HepG2 (cell line): ENCODE measurements around the gene GNG4. TPM values are rescaled to one million over a fixed set of nuclear protein-coding genes. Genes with fewer than 3 reads are reported as not detected.

ENCODE experiments used
- ATAC-seq: fragments of 200-7000 bp; cut with Tn5 transposase; 3 replicates; pipeline ENCODE4 v1.9.1; 2020; ENCODE audit warnings: mild to moderate bottlenecking, moderate library complexity
- BruUV-seq: library from RNA; stranded (reverse); fragments of 400-500 nt; replicated peaks from 2 replicates; lab custom pipeline; 2021; lab: Mats Ljungman, UMichigan
- CTCF ChIA-PET: fragments of 300-600 bp; formaldehyde crosslinking; extraction: SDS; loops from one replicate; lab custom pipeline; 2021; ENCODE audit warnings: low total read pairs, inconsistent platforms, low intra/inter-chr PET ratio; lab: Yijun Ruan, JAX
- POLR2A ChIA-PET: fragments of 350-600 bp; sonication (Branson Sonifier 250); formaldehyde crosslinking; loops from one replicate; lab custom pipeline; 2020; ENCODE audit warnings: antibody characterized with exemption, inconsistent platforms; lab: Yijun Ruan, JAX
- DNase-seq: peaks from one replicate; pipeline ENCODE4 v3.0.0-alpha.2; 2015; ENCODE audit warnings: low spot score
- FAIRE-seq: peaks from 3 replicates; lab custom pipeline; 2011; peaks lifted over from hg19 to GRCh38; lab: Jason Lieb, UNC
- H2AFZ ChIP-seq: one replicate; pipeline ENCODE4 v1.6.1; 2011; ENCODE audit warnings: low read length, inconsistent platforms
- H3K27ac ChIP-seq: fragments of 300-600 bp; 3 replicates; pipeline ENCODE4 v1.8.0; 2011; ENCODE audit warnings: mixed run types, mild to moderate bottlenecking, mixed read lengths, low read length, inconsistent platforms; ENCODE audit not compliant: insufficient read depth; ENCODE audit errors: extremely low read length
- H3K27me3 ChIP-seq, 2 experiments: fragments of 200-600 bp in 1 of 2; 2 replicates in 1 of 2; 3 replicates in 1 of 2; pipeline versions ENCODE4 v1.6.0 to v1.8.0; 2011; ENCODE audit warnings: low read length in 2 of 2, mild to moderate bottlenecking in 2 of 2, moderate library complexity in 2 of 2, inconsistent platforms in 1 of 2; ENCODE audit not compliant: insufficient read depth in 2 of 2, control insufficient read depth in 1 of 2
- H3K36me3 ChIP-seq, 2 experiments: fragments of 200-600 bp in 1 of 2; replicated peaks in 1 of 2; 2 replicates in 1 of 2; 3 replicates in 1 of 2; pipeline versions ENCODE4 v1.5.1 to v1.8.0; 2011; ENCODE audit warnings: low read length in 2 of 2, inconsistent platforms in 1 of 2; ENCODE audit not compliant: insufficient read depth in 2 of 2, control insufficient read depth in 1 of 2
- H3K4me1 ChIP-seq: 2 replicates; pipeline ENCODE4 v1.5.1; 2012; ENCODE audit warnings: low read length, inconsistent platforms; ENCODE audit not compliant: insufficient read depth
- H3K4me2 ChIP-seq: 2 replicates; pipeline ENCODE4 v1.6.0; 2011; ENCODE audit warnings: low read depth, low read length, inconsistent platforms
- H3K4me3 ChIP-seq, 3 experiments: fragments of 200-600 bp in 1 of 3; sonication (generic), shearing (Covaris generic) in 1 of 3; replicated peaks in 1 of 3; 2 replicates each; pipeline ENCODE4 v1.5.1; 2011 to 2016; ENCODE audit warnings: low read length in 3 of 3, inconsistent platforms in 2 of 3, low read depth in 2 of 3, mild to moderate bottlenecking in 2 of 3, control low read depth in 1 of 3, mixed read lengths in 1 of 3; ENCODE audit not compliant: insufficient read depth in 1 of 3
- H3K79me2 ChIP-seq: one replicate; pipeline ENCODE4 v1.6.1; 2011; ENCODE audit warnings: low read length, inconsistent platforms; ENCODE audit not compliant: insufficient read depth
- H3K9ac ChIP-seq: 2 replicates; pipeline ENCODE4 v1.6.0; 2011; ENCODE audit warnings: mild to moderate bottlenecking, low read depth, low read length, inconsistent platforms; ENCODE audit not compliant: insufficient read depth
- H3K9me3 ChIP-seq: 2 replicates; pipeline ENCODE4 v1.5.1; 2012; ENCODE audit warnings: mild to moderate bottlenecking, low read length
- H4K20me1 ChIP-seq: 2 replicates; pipeline ENCODE4 v1.6.0; 2011; ENCODE audit warnings: inconsistent platforms, mild to moderate bottlenecking, low read length, moderate library complexity; ENCODE audit not compliant: insufficient read depth
- KDM6A ChIP-seq: IDR thresholded peaks from 2 replicates; pipeline ENCODE4 v1.6.1; 2016; ENCODE audit warnings: low read depth
- KLF11 ChIP-seq: IDR thresholded peaks from 2 replicates; pipeline ENCODE4 v1.6.1; 2016; ENCODE audit warnings: missing compliant biosample characterization
- MTF1 ChIP-seq: sonication (generic); formaldehyde crosslinking; IDR thresholded peaks from 2 replicates; pipeline ENCODE4 v1.5.0; 2020; ENCODE audit warnings: missing genetic modification reagents
- NFATC3 ChIP-seq: sonication (generic); formaldehyde crosslinking; IDR thresholded peaks from 2 replicates; pipeline ENCODE4 v1.5.1; 2020; ENCODE audit warnings: mild to moderate bottlenecking, missing genetic modification reagents
- SMARCC2 ChIP-seq: fragments of 450-650 bp; IDR thresholded peaks from 2 replicates; pipeline ENCODE4 v1.6.1; 2017; ENCODE audit warnings: antibody characterized with exemption, mild to moderate bottlenecking
- ZBTB21 ChIP-seq: sonication (generic); formaldehyde crosslinking; IDR thresholded peaks from 2 replicates; pipeline ENCODE4 v1.4.0; 2020; ENCODE audit warnings: missing genetic modification reagents
- ZFP36 ChIP-seq: fragments of 150-350 bp; IDR thresholded peaks from 2 replicates; pipeline ENCODE4 v1.6.1; 2018; ENCODE audit warnings: borderline replicate concordance, low read length, low read depth; ENCODE audit not compliant: partially characterized antibody
- ZFP41 ChIP-seq: sonication (generic); formaldehyde crosslinking; IDR thresholded peaks from 2 replicates; pipeline ENCODE4 v1.4.0; 2020; ENCODE audit warnings: mild to moderate bottlenecking, missing genetic modification reagents, borderline replicate concordance
- ZFYVE20 ChIP-seq: sonication (generic); formaldehyde crosslinking; IDR thresholded peaks from 2 replicates; pipeline ENCODE4 v1.8.0; 2023; ENCODE audit warnings: low read depth, mild to moderate bottlenecking, moderate library complexity, missing genetic modification reagents, borderline replicate concordance
- ZNF33B ChIP-seq: sonication (generic); formaldehyde crosslinking; IDR thresholded peaks from 2 replicates; pipeline ENCODE4 v1.5.1; 2020; ENCODE audit warnings: mild to moderate bottlenecking, missing genetic modification reagents
- ZNF570 ChIP-seq: sonication (generic); formaldehyde crosslinking; IDR thresholded peaks from 2 replicates; pipeline ENCODE4 v1.4.0; 2020; ENCODE audit warnings: mild to moderate bottlenecking, missing genetic modification reagents, borderline replicate concordance
- ZNF83 ChIP-seq: sonication (generic); formaldehyde crosslinking; IDR thresholded peaks from 2 replicates; pipeline ENCODE4 v1.4.0; 2020; ENCODE audit warnings: missing genetic modification reagents, mild to moderate bottlenecking, borderline replicate concordance
- ZSCAN12 ChIP-seq: sonication (generic); formaldehyde crosslinking; IDR thresholded peaks from 2 replicates; pipeline ENCODE4 v1.9.0; 2021; ENCODE audit warnings: mild to moderate bottlenecking, missing genetic modification reagents
- WGBS: methylation state at CpG from one replicate; pipeline ENCODE4 v1.1.6; 2017; ENCODE audit warnings: low lambda C conversion rate; 5-methylcytosine and 5-hydroxymethylcytosine counted together
- in situ Hi-C: cut with HindIII; loops from 2 replicates; pipeline ENCODE4 v1.10.0; 2017; ENCODE audit warnings: low pct_unique_long_range_greater_than_20kb; ENCODE audit not compliant: extremely low pct_ligation_motif_present
- intact Hi-C: fragments of 100-400 bp; cut with micrococcal nuclease; formaldehyde crosslinking; loops from one replicate; pipeline ENCODE4 v1.10.0; 2022; ENCODE audit not compliant: unreplicated experiment
- polyA plus RNA-seq, 8 experiments: library from polyadenylated mRNA; depleted of rRNA in 3 of 8; stranded (reverse) in 7 of 8; unstranded in 1 of 8; fragments of >200 nt; fragmentation: Illumina TruSeq in 4 of 8; extraction: Trizol in 4 of 8; gene quantifications; 2 replicates each; pipeline versions ENCODE4 v1.2.1 to v1.2.3, GENCODE V29; 2011 to 2016; ENCODE audit warnings: low read depth in 4 of 8, missing spikeins in 1 of 8, mixed read lengths in 1 of 8; ENCODE audit not compliant: insufficient read depth in 1 of 8
- total RNA-seq, 5 experiments: library from RNA; depleted of rRNA; stranded (reverse); fragments of >200 nt; fragmentation: Illumina TruSeq; extraction: Trizol; gene quantifications; 2 replicates each; pipeline ENCODE4 v1.2.3, GENCODE V29; 2016; ENCODE audit warnings: low read depth in 1 of 5
- TF ChIP-seq, protein P1 (sequence below): sonication (generic); formaldehyde crosslinking; IDR thresholded peaks from 2 replicates; pipeline ENCODE4 v1.5.0; 2020; ENCODE audit warnings: missing genetic modification reagents
- TF ChIP-seq, protein P2 (sequence below): sonication (generic); formaldehyde crosslinking; IDR thresholded peaks from 2 replicates; pipeline ENCODE4 v1.5.0; 2020; ENCODE audit warnings: missing genetic modification reagents
- TF ChIP-seq, protein P3 (sequence below): sonication (generic); formaldehyde crosslinking; IDR thresholded peaks from 2 replicates; pipeline ENCODE4 v1.8.1; 2022; ENCODE audit warnings: low read depth, mild to moderate bottlenecking, missing genetic modification reagents
- TF ChIP-seq, protein P4 (sequence below): sonication (generic); formaldehyde crosslinking; IDR thresholded peaks from 2 replicates; pipeline ENCODE4 v1.8.0; 2022; ENCODE audit warnings: mild to moderate bottlenecking, missing genetic modification reagents, borderline replicate concordance

The GNG4 gene
- total and polyA plus RNA-seq, 2 of the 13 experiments (the other 11 are each of a cell fraction or from before 2014, with no cell fraction given), result 27.1 to 69.5 TPM

DNA sequence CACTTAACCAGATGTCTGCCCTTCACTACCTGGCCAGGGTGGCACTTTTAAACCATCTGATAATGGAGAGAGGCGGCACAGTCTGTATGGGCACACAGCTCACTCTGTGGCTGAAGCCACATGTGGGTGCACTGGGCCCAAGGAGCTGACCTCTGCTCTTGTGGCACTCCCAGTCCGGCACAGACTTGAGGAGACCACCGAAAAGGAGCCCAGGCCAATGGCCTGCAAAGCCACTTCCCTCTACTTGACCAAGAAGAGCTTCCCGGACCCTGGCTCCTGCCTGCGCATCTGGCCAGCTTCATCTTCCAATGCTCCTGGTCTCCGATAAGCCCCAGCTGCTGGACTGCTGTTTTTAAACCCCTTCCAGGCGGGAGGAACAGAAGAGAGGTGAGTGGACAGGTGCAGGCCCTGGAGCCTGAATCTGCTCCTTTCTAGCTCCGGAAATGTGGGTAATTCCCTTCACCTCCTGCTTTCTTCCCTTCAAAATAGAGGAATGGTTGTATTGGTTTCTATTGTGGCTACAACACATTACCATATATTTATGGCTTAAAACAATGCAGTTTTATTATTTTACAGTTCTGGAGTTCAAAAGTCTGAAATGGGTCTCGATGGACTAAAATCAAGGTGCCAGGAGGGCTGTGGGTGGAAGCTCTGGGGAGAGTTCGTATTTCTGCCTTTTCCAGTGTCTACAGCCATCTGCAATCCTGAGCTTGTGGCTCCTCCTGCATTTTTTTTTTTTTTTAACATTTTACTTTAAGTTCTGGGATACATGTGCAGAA lies 11.6 kb downstream of the GNG4 start:
- peaks cover 64% of the 10 kb centered on the region for H3K79me2 ChIP-seq
- DNase-seq, result no peak
- no TSS peak for BruUV-seq
- no peak overlapping the region for H3K27ac ChIP-seq
- ChIA-PET POLR2A (no interaction called here), CTCF (no interaction called here)
- H3K9me3 ChIP-seq, result no peaks in the 10 kb centered on the region
- H2AFZ ChIP-seq, result no peak overlapping the region
- 76% methylated on average over 4 of the region's 10 CpGs for WGBS
- in situ Hi-C loops, result no loop called here
- ATAC-seq, result no peak
- no peak overlapping the region for H3K4me3 ChIP-seq
- H4K20me1 ChIP-seq, result peaks cover 30% of the 10 kb centered on the region; the same call in 1 of the 2 replicates
- FAIRE-seq, result no peak
- no peak overlapping the region for H3K4me2 ChIP-seq
- intact Hi-C loops, result no loop called here
- H3K4me1 ChIP-seq, result peaks cover 30% of the 10 kb centered on the region
- peaks cover 0 to 5% of the 10 kb centered on the region in 2 experiments; a peak in 1 of 5 replicates for H3K36me3 ChIP-seq
- H3K27me3 ChIP-seq, result no peaks in the 10 kb centered on the region
- no peak overlapping the region for H3K9ac ChIP-seq
- TF ChIP-seq, protein P1, sequence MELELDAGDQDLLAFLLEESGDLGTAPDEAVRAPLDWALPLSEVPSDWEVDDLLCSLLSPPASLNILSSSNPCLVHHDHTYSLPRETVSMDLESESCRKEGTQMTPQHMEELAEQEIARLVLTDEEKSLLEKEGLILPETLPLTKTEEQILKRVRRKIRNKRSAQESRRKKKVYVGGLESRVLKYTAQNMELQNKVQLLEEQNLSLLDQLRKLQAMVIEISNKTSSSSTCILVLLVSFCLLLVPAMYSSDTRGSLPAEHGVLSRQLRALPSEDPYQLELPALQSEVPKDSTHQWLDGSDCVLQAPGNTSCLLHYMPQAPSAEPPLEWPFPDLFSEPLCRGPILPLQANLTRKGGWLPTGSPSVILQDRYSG (CRISPR knock-in tag), result no peak
- no peak for TF ChIP-seq ZFYVE20 (CRISPR knock-in tag)
- TF ChIP-seq ZNF33B, result no peak
- no peak for TF ChIP-seq ZNF83
- TF ChIP-seq NFATC3 (CRISPR knock-in tag), result no peak
- TF ChIP-seq ZSCAN12 (CRISPR knock-in tag), result no peak
- TF ChIP-seq KDM6A, result no peak
- no peak for TF ChIP-seq ZBTB21
- TF ChIP-seq KLF11 (CRISPR knock-in tag), result no peak
- TF ChIP-seq, protein P2, sequence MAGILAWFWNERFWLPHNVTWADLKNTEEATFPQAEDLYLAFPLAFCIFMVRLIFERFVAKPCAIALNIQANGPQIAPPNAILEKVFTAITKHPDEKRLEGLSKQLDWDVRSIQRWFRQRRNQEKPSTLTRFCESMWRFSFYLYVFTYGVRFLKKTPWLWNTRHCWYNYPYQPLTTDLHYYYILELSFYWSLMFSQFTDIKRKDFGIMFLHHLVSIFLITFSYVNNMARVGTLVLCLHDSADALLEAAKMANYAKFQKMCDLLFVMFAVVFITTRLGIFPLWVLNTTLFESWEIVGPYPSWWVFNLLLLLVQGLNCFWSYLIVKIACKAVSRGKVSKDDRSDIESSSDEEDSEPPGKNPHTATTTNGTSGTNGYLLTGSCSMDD, result no peak
- TF ChIP-seq ZNF570 (CRISPR knock-in tag), result no peak
- TF ChIP-seq, protein P3, sequence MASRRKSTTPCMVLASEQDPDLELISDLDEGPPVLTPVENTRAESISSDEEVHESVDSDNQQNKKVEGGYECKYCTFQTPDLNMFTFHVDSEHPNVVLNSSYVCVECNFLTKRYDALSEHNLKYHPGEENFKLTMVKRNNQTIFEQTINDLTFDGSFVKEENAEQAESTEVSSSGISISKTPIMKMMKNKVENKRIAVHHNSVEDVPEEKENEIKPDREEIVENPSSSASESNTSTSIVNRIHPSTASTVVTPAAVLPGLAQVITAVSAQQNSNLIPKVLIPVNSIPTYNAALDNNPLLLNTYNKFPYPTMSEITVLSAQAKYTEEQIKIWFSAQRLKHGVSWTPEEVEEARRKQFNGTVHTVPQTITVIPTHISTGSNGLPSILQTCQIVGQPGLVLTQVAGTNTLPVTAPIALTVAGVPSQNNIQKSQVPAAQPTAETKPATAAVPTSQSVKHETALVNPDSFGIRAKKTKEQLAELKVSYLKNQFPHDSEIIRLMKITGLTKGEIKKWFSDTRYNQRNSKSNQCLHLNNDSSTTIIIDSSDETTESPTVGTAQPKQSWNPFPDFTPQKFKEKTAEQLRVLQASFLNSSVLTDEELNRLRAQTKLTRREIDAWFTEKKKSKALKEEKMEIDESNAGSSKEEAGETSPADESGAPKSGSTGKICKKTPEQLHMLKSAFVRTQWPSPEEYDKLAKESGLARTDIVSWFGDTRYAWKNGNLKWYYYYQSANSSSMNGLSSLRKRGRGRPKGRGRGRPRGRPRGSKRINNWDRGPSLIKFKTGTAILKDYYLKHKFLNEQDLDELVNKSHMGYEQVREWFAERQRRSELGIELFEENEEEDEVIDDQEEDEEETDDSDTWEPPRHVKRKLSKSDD (CRISPR knock-in tag), result no peak
- TF ChIP-seq ZFP36, result no peak
- TF ChIP-seq ZFP41, result no peak
- TF ChIP-seq, protein P4, sequence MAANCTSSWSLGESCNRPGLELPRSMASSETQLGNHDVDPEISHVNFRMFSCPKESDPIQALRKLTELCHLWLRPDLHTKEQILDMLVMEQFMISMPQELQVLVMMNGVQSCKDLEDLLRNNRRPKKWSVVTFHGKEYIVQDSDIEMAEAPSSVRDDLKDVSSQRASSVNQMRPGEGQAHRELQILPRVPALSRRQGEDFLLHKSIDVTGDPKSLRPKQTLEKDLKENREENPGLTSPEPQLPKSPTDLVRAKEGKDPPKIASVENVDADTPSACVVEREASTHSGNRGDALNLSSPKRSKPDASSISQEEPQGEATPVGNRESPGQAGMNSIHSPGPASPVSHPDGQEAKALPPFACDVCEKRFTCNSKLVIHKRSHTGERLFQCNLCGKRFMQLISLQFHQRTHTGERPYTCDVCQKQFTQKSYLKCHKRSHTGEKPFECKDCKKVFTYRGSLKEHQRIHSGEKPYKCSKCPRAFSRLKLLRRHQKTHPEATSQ (CRISPR knock-in tag), result no peak
- TF ChIP-seq MTF1 (CRISPR knock-in tag), result no peak
- TF ChIP-seq SMARCC2, result no peak
